Activated T-helper 1 cell treated with anti-CD3 and anti-CD28 coated beads, Interleukin-12 subunit alpha, Interleukin-12 subunit beta, Interleukin-2, Interleukin-4 antibody, amounts not matched to agents 30 ng/mL and 10 ng/mL and 1 ng/mL, durations not matched to agents 14 hours and 24 hours and 36 hours (primary cell): ENCODE measurements around the gene MAT2B. TPM values are rescaled to one million over a fixed set of nuclear protein-coding genes. Genes with fewer than 3 reads are reported as not detected.
A peak's percentile ranks its signal among the peaks of the same experiment; 100 is the strongest.

Experiments
- DNase-seq: peaks from one replicate; pipeline ENCODE4 v3.0.0; 2021; ENCODE audit warnings: low spot score
- H3K27ac Mint-ChIP-seq: one replicate; pipeline ENCODE4 v1.8.0; 2021; ENCODE audit warnings: mild to moderate bottlenecking, mixed read lengths
- H3K27me3 Mint-ChIP-seq: one replicate; pipeline ENCODE4 v1.8.0; 2022; ENCODE audit warnings: mild to moderate bottlenecking, moderate library complexity, mixed read lengths; ENCODE audit not compliant: insufficient read depth
- H3K36me3 Mint-ChIP-seq: one replicate; pipeline ENCODE4 v1.8.0; 2021; ENCODE audit warnings: low read depth, mixed read lengths
- H3K4me1 Mint-ChIP-seq: one replicate; pipeline ENCODE4 v1.8.0; 2021; ENCODE audit warnings: low read depth, mixed read lengths
- H3K4me3 Mint-ChIP-seq: one replicate; pipeline ENCODE4 v1.8.0; 2021; ENCODE audit warnings: mild to moderate bottlenecking, moderate library complexity, mixed read lengths
- H3K9me3 Mint-ChIP-seq: one replicate; pipeline ENCODE4 v1.8.0; 2021; ENCODE audit warnings: mixed read lengths
- intact Hi-C: fragments of 100-400 bp; cut with micrococcal nuclease; formaldehyde crosslinking; loops from one replicate; pipeline ENCODE4 v1.15.1; 2024
- total RNA-seq: library from RNA; stranded (reverse); gene quantifications from 2 replicates; pipeline ENCODE4 v1.2.3, GENCODE V29; 2022

MAT2B gene
- total RNA-seq, 1 donor from 2014 or later = 113 TPM

DNA sequence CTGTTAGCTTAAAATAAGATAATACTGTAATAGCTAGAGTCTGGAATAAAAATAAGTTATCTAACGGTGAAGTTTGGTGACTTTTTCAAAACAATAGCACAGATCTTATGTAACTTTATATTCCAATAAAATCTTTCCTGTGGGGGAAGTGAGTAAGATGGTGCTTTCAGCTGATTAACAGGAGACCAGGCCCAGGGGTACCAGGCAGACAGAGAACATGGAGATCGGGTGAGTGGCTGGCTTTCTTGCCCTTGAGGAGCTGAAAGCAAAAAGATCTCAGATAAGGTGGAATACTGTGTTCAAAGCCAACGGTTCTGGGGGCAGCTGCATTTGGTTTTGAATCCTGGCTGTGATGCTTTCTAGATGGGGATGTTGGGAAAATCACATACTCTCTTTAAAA is 61.3 kb downstream of the MAT2B start:
- Mint-ChIP-seq H3K27me3 (peaks cover 59% of the 10 kb centered on the region), H3K36me3 (no peaks in the 10 kb centered on the region), H3K27ac (no peak overlapping the region), H3K4me1 (peaks cover 29% of the 10 kb centered on the region), H3K9me3 (no peaks in the 10 kb centered on the region), H3K4me3 (peak overlapping the region; percentile 40)
- intact Hi-C loops = loop anchor here (5.0 to 10.0 kb wide), 2 partner anchors 129 to 1108 kb away; partner anchors contain the start of gene CCNG1
- DNase-seq = no peak

DNA sequence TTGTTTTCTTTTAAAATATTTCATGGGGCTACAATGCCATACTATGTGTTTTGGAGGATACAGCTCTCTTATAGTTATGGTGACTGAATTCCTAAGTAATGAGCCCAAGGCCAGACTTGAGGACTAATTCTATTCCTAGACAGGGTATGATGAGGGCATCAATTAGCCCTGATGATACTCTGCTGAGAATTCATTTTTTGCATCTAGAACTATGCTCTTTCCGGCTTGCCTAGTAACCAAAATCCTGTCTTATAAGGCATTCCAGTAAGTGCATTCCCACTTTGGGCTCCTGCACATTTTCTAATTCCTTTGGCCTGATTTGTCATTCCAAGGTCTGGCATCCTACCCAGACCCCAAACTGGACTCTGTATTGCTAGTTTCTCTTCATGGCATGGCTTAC is 62.4 kb downstream of the MAT2B start:
- Mint-ChIP-seq H3K27ac (no peak overlapping the region), H3K36me3 (no peaks in the 10 kb centered on the region), H3K27me3 (peaks cover 57% of the 10 kb centered on the region), H3K9me3 (no peaks in the 10 kb centered on the region), H3K4me3 (no peak overlapping the region), H3K4me1 (peaks cover 29% of the 10 kb centered on the region)
- intact Hi-C loops = loop anchor here (5.0 to 10.0 kb wide), 2 partner anchors 131 to 1107 kb away; partner anchors contain the start of gene CCNG1
- DNase-seq = no peak

Other genes starting within 250 kb of the MAT2B start
- gene CCNG1, start 68.0 kb upstream of the MAT2B start, total RNA-seq = 72.3 and 77.8 TPM in 2 replicates
- gene NUDCD2, start 45.5 kb upstream of the MAT2B start, total RNA-seq = 39.3 and 44.0 TPM in 2 replicates
- 25.5 and 26.8 TPM in 2 replicates for gene HMMR, start 45.0 kb upstream of the MAT2B start, total RNA-seq